GM12878 (cell line): ENCODE results near the gene ATIC. TPM values are rescaled to one million over a fixed set of nuclear protein-coding genes. Genes with fewer than 3 reads are reported as not detected.

Experiments
- ATAC-seq: fragments of 200-7000 bp; cut with Tn5 transposase; 3 replicates; pipeline ENCODE4 v1.9.1; 2020; ENCODE audit warnings: mild to moderate bottlenecking, moderate library complexity
- BruUV-seq: library from RNA; stranded (reverse); fragments of 400-500 nt; replicated peaks from 2 replicates; lab custom pipeline; 2021; lab: Mats Ljungman, UMichigan
- CTCF ChIA-PET: fragments of 300-600 bp; sonication (Branson Sonifier 250); formaldehyde crosslinking; extraction: SDS; loops from one replicate; lab custom pipeline; 2021; ENCODE audit warnings: inconsistent platforms; lab: Yijun Ruan, JAX
- POLR2A ChIA-PET: fragments of 350-600 bp; formaldehyde crosslinking; extraction: SDS; loops from one replicate; lab custom pipeline; 2021; ENCODE audit warnings: inconsistent platforms; lab: Charles Lee
- RAD21 ChIA-PET: fragments of 300-600 bp; sonication (Branson Sonifier 250); formaldehyde crosslinking; loops from one replicate; lab custom pipeline; 2023; ENCODE audit warnings: antibody characterized with exemption; ENCODE audit not compliant: unreplicated experiment; lab: Charles Lee
- SMC1A ChIA-PET: fragments of 300-600 bp; sonication (Branson Sonifier 250); formaldehyde crosslinking; loops from one replicate; lab custom pipeline; 2023; ENCODE audit not compliant: unreplicated experiment, uncharacterized antibody; lab: Charles Lee
- DNase-seq: peaks from one replicate; pipeline ENCODE4 v3.0.0-alpha.2; 2011; ENCODE audit warnings: low read depth, low spot score
- FAIRE-seq: peaks from 3 replicates; lab custom pipeline; 2011; peaks lifted over from hg19 to GRCh38; lab: Jason Lieb, UNC
- H2AFZ ChIP-seq: 2 replicates; pipeline ENCODE4 v1.6.0; 2011; ENCODE audit warnings: low read depth, low read length, control low read depth; ENCODE audit not compliant: control insufficient read depth
- H3K27ac ChIP-seq: 2 replicates; pipeline ENCODE4 v1.5.1; 2011; ENCODE audit warnings: control low read depth; ENCODE audit not compliant: control insufficient read depth, insufficient read depth
- H3K27me3 ChIP-seq, 2 experiments: replicated peaks in 1 of 2; 2 replicates each; pipeline versions ENCODE4 v1.6.0 to v1.6.1; 2011; ENCODE audit warnings: low read length in 1 of 2; ENCODE audit not compliant: control insufficient read depth in 2 of 2, insufficient read depth in 2 of 2
- H3K36me3 ChIP-seq, 2 experiments: 2 replicates each; pipeline ENCODE4 v1.5.1; 2011; ENCODE audit warnings: low read length in 1 of 2; ENCODE audit not compliant: control insufficient read depth in 2 of 2, insufficient read depth in 2 of 2
- H3K4me1 ChIP-seq: 2 replicates; pipeline ENCODE4 v1.6.1; 2011; ENCODE audit warnings: mild to moderate bottlenecking, low read length, moderate library complexity, mixed read lengths; ENCODE audit not compliant: control insufficient read depth, insufficient read depth
- H3K4me2 ChIP-seq: 2 replicates; pipeline ENCODE4 v1.6.0; 2011; ENCODE audit warnings: control low read depth; ENCODE audit not compliant: control insufficient read depth, insufficient read depth
- H3K4me3 ChIP-seq: fragments of 200-600 bp; sonication (generic); 2 replicates; pipeline ENCODE4 v1.5.1; 2016
- H3K79me2 ChIP-seq: 2 replicates; pipeline ENCODE4 v1.6.0; 2011; ENCODE audit warnings: low read length; ENCODE audit not compliant: control insufficient read depth, insufficient read depth
- H3K9ac ChIP-seq: 2 replicates; pipeline ENCODE4 v1.8.0; 2011; ENCODE audit warnings: low read length, control low read depth, mixed read lengths; ENCODE audit not compliant: control insufficient read depth, insufficient read depth
- H3K9me3 ChIP-seq: replicated peaks from 3 replicates; pipeline ENCODE4 v1.5.1; 2011; ENCODE audit warnings: mild to moderate bottlenecking, low read length; ENCODE audit not compliant: control insufficient read depth, insufficient read depth
- H4K20me1 ChIP-seq: 2 replicates; pipeline ENCODE4 v1.6.0; 2011; ENCODE audit not compliant: control insufficient read depth, insufficient read depth
- CREB1 ChIP-seq: IDR thresholded peaks from 2 replicates; pipeline ENCODE4 v1.6.1; 2012; ENCODE audit warnings: low read depth, mild to moderate bottlenecking, inconsistent platforms
- MYC ChIP-seq: IDR thresholded peaks from 2 replicates; pipeline ENCODE4 v1.6.1; 2011; ENCODE audit warnings: mild to moderate bottlenecking, low read length, moderate library complexity, inconsistent platforms; ENCODE audit not compliant: insufficient read depth, insufficient replicate concordance, insufficient read length, severe bottlenecking
- NFYA ChIP-seq: IDR thresholded peaks from 2 replicates; pipeline ENCODE4 v1.6.1; 2011; ENCODE audit warnings: low read depth, mild to moderate bottlenecking, low read length, improper control_type of control experiment, borderline replicate concordance
- TCF7 ChIP-seq: IDR thresholded peaks from 2 replicates; pipeline ENCODE4 v1.6.1; 2014; ENCODE audit warnings: antibody characterized with exemption, borderline replicate concordance
- WGBS: methylation state at CpG from one replicate; pipeline ENCODE4 v1.1.6; 2016; ENCODE audit warnings: low lambda C conversion rate; ENCODE audit not compliant: insufficient replicate concordance, insufficient coverage; ENCODE audit errors: missing lambda C conversion rate; 5-methylcytosine and 5-hydroxymethylcytosine counted together
- in situ Hi-C: fragments of 300-500 bp; cut with MboI; formaldehyde crosslinking; loops from 9 replicates; pipeline ENCODE4 v1.14.3; 2018; ENCODE audit warnings: mixed read lengths
- intact Hi-C: fragments of 100-400 bp; cut with micrococcal nuclease; formaldehyde crosslinking; loops from one replicate; pipeline ENCODE4 v1.14.2; 2022; ENCODE audit not compliant: unreplicated experiment
- polyA plus RNA-seq, 11 experiments: library from polyadenylated mRNA; depleted of rRNA in 4 of 11; unstranded in 6 of 11; stranded (reverse) in 5 of 11; fragments of >200 nt; fragmentation: Nextera tagmentation in 4 of 11; fragmentation: Illumina TruSeq in 1 of 11; extraction: Ambion mirVana in 4 of 11; extraction: Trizol in 1 of 11; gene quantifications; 1 replicate in 1 of 11; 2 replicates in 10 of 11; pipeline versions ENCODE4 v1.2.1 to v1.2.3, GENCODE V29; 2011 to 2016; ENCODE audit warnings: inconsistent platforms in 2 of 11, missing spikeins in 2 of 11, low read depth in 1 of 11
- total RNA-seq, 4 experiments: library from RNA; depleted of rRNA in 3 of 4; stranded (reverse); fragments of >200 nt in 3 of 4; fragmentation: Illumina TruSeq in 1 of 4; extraction: Trizol in 1 of 4; gene quantifications; 2 replicates each; pipeline versions ENCODE4 v1.2.1 to v1.2.3, GENCODE V29; 2013 to 2021
- TF ChIP-seq, protein P1 (sequence below): fragments of 450-650 bp; conservative IDR thresholded peaks from 2 replicates; pipeline ENCODE4 v1.6.1; 2017; ENCODE audit warnings: mild to moderate bottlenecking, moderate library complexity
- TF ChIP-seq, protein P2 (sequence below): IDR thresholded peaks from 2 replicates; pipeline ENCODE4 v1.6.1; 2012; ENCODE audit warnings: low read depth, low read length, improper control_type of control experiment

The ATIC gene
- total and polyA plus RNA-seq, 10 of the 15 experiments (the other 5 are each of a cell fraction or from before 2014, with no cell fraction given): 45.1 to 518 (median 306) TPM

DNA sequence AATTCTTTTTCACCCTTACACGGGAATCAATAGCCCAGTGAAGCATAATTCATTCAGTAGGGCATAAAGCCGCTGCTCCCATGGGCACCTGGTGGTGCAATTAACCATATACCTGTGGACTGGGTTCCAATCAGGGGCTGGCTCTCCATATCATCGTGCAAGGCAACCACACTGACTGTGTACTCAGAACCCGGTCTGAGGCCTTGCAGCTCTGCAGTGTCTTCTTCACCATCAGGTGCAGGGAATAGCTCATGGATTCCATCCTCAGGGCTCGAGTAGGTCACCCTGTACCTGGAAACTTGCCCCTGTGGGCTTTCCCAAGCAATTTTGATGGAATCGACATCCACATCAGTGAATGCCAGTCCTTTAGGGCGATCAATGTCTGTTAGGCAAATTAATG, 68.8 kb downstream of the ATIC start (continued):
- TF ChIP-seq, protein P1, sequence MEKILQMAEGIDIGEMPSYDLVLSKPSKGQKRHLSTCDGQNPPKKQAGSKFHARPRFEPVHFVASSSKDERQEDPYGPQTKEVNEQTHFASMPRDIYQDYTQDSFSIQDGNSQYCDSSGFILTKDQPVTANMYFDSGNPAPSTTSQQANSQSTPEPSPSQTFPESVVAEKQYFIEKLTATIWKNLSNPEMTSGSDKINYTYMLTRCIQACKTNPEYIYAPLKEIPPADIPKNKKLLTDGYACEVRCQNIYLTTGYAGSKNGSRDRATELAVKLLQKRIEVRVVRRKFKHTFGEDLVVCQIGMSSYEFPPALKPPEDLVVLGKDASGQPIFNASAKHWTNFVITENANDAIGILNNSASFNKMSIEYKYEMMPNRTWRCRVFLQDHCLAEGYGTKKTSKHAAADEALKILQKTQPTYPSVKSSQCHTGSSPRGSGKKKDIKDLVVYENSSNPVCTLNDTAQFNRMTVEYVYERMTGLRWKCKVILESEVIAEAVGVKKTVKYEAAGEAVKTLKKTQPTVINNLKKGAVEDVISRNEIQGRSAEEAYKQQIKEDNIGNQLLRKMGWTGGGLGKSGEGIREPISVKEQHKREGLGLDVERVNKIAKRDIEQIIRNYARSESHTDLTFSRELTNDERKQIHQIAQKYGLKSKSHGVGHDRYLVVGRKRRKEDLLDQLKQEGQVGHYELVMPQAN: no peak
- TF ChIP-seq, protein P2, sequence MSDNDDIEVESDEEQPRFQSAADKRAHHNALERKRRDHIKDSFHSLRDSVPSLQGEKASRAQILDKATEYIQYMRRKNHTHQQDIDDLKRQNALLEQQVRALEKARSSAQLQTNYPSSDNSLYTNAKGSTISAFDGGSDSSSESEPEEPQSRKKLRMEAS: no peak

DNA sequence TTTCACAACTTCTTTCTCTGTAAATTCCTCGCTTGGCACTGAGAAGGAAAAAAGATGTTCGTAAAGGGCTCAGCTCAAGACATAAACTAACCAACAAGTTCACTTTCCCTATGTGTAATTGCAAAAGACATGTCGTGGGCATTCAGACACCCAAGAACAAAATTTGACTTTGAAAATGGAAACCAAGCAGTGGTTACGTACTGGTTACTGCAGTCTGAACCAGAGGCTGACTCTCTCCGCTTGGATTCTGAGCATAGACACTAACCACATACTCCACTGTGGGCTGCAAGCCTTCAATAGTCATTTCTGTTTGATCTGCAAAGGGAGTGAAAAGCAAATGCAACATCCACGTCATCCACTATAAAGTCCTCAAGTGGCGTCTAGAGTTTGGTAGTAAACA, 70.2 kb downstream of the ATIC start:
- DNase-seq (no peak), ATAC-seq (no peak), FAIRE-seq (no peak)
- no peaks in the 10 kb centered on the region for H3K9me3 ChIP-seq
- BruUV-seq: no TSS peak
- CTCF ChIA-PET: no interaction called here
- 82% methylated on average over 7 of the region's 7 CpGs for WGBS
- H3K9ac ChIP-seq: no peak overlapping the region
- H3K27ac ChIP-seq: no peak overlapping the region
- intact Hi-C loops: no loop called here
- H3K4me3 ChIP-seq: no peak overlapping the region
- no peaks in the 10 kb centered on the region for H3K36me3 ChIP-seq
- no peaks in the 10 kb centered on the region for H4K20me1 ChIP-seq
- in situ Hi-C loops: no loop called here
- H3K4me1 ChIP-seq: no peaks in the 10 kb centered on the region
- SMC1A ChIA-PET: no interaction called here
- POLR2A ChIA-PET: no interaction called here
- H3K27me3 ChIP-seq: no peaks in the 10 kb centered on the region
- no peak overlapping the region for H2AFZ ChIP-seq
- H3K4me2 ChIP-seq: no peak overlapping the region
- RAD21 ChIA-PET: no interaction called here
- TF ChIP-seq NFYA (no peak), TCF7 (no peak), CREB1 (no peak), MYC (no peak)
- no peaks in the 10 kb centered on the region for H3K79me2 ChIP-seq
